ENCODE results near the gene CMSS1. TPM values are rescaled to one million over a fixed set of nuclear protein-coding genes. Genes with fewer than 3 reads are reported as not detected.

The CMSS1 gene
- total RNA-seq, 1 donor from 2014 or later = 41.1 TPM

- Mint-ChIP-seq H3K27me3 (no peaks in the 10 kb centered on the region), H3K4me3 (no peak overlapping the region), H3K27ac (peak overlapping the region; percentile 36), H3K4me1 (peaks cover 49% of the 10 kb centered on the region), H3K9me3 (peaks cover 2% of the 10 kb centered on the region), H3K36me3 (ENCODE audit: low read depth) (peaks cover 2% of the 10 kb centered on the region)
- ChIA-PET CTCF (no interaction called here), POLR2A (interaction anchor here (1.3 kb wide), 1 partner anchor 58 kb away, joined by 4 read pairs; no protein-coding TSS in a partner anchor)
- no peak for DNase-seq
- ATAC-seq (ENCODE audit: low read depth) = no peak
- TF ChIP-seq CTCF (IDR thresholded peaks at IDR 0.05) = no peak
- intact Hi-C loops (cut with micrococcal nuclease) = loop anchor here (2.0 kb wide), 2 partner anchors 36 to 60 kb away; no protein-coding TSS in a partner anchor
Observed at GRCh38 chr3:100104817-100105413, 287.3 kb downstream of the CMSS1 start.

- Mint-ChIP-seq H3K27me3 (no peaks in the 10 kb centered on the region), H3K9me3 (peaks cover 2% of the 10 kb centered on the region), H3K27ac (peak overlapping the region; percentile 36), H3K4me1 (peaks cover 49% of the 10 kb centered on the region), H3K36me3 (ENCODE audit: low read depth) (peaks cover 2% of the 10 kb centered on the region), H3K4me3 (no peak overlapping the region)
- intact Hi-C loops (cut with micrococcal nuclease) = loop anchor here (2.0 kb wide), 2 partner anchors 37 to 61 kb away; no protein-coding TSS in a partner anchor
- POLR2A ChIA-PET = no interaction called here
- TF ChIP-seq CTCF (IDR thresholded peaks at IDR 0.05) = no peak
- CTCF ChIA-PET = interaction anchor here (1.2 kb wide), 1 partner anchor 37 kb away, joined by 3 read pairs; no protein-coding TSS in a partner anchor
- ATAC-seq (ENCODE audit: low read depth) (peak; percentile 37), DNase-seq (no peak)
Observed at GRCh38 chr3:100105501-100105900, 287.8 kb downstream of the CMSS1 start.

GRCh38 chr3:100106094-100106493 lies 288.4 kb downstream of the CMSS1 start:
- ATAC-seq (ENCODE audit: low read depth) = no peak
- peaks cover 2% of the 10 kb centered on the region for H3K9me3 Mint-ChIP-seq
- peak overlapping the region; percentile 36 for H3K27ac Mint-ChIP-seq
- POLR2A ChIA-PET = no interaction called here
- H3K27me3 Mint-ChIP-seq = no peaks in the 10 kb centered on the region
- intact Hi-C loops (cut with micrococcal nuclease) = no loop called here
- no peak for DNase-seq
- H3K4me1 Mint-ChIP-seq = peaks cover 48% of the 10 kb centered on the region
- TF ChIP-seq CTCF (IDR thresholded peaks at IDR 0.05) = no peak
- CTCF ChIA-PET = interaction anchor here (1.2 kb wide), 1 partner anchor 37 kb away, joined by 3 read pairs; no protein-coding TSS in a partner anchor
- H3K4me3 Mint-ChIP-seq = no peak overlapping the region
- peaks cover 1% of the 10 kb centered on the region for H3K36me3 Mint-ChIP-seq (ENCODE audit: low read depth)

GRCh38 chr3:100106531-100107141 lies 289.0 kb downstream of the CMSS1 start:
- peak overlapping the region; percentile 36 for H3K27ac Mint-ChIP-seq
- ChIA-PET CTCF (interaction anchor here (1.2 kb wide), 1 partner anchor 38 kb away, joined by 3 read pairs; no protein-coding TSS in a partner anchor), POLR2A (no interaction called here)
- no peaks in the 10 kb centered on the region for H3K36me3 Mint-ChIP-seq (ENCODE audit: low read depth)
- intact Hi-C loops (cut with micrococcal nuclease) = no loop called here
- DNase-seq (no peak), ATAC-seq (ENCODE audit: low read depth) (no peak)
- no peak overlapping the region for H3K4me3 Mint-ChIP-seq
- no peak for TF ChIP-seq CTCF (IDR thresholded peaks at IDR 0.05)
- no peaks in the 10 kb centered on the region for H3K9me3 Mint-ChIP-seq
- peaks cover 47% of the 10 kb centered on the region for H3K4me1 Mint-ChIP-seq
- H3K27me3 Mint-ChIP-seq = no peaks in the 10 kb centered on the region

- no peaks in the 10 kb centered on the region for H3K9me3 Mint-ChIP-seq
- H3K27me3 Mint-ChIP-seq = no peaks in the 10 kb centered on the region
- POLR2A ChIA-PET = no interaction called here
- H3K36me3 Mint-ChIP-seq (ENCODE audit: low read depth) = no peaks in the 10 kb centered on the region
- no peak overlapping the region for H3K4me3 Mint-ChIP-seq
- ATAC-seq (ENCODE audit: low read depth) (no peak), DNase-seq (no peak)
- H3K27ac Mint-ChIP-seq = no peak overlapping the region
- peaks cover 45% of the 10 kb centered on the region for H3K4me1 Mint-ChIP-seq
- intact Hi-C loops (cut with micrococcal nuclease) = no loop called here
- no peak for TF ChIP-seq CTCF (IDR thresholded peaks at IDR 0.05)
- CTCF ChIA-PET = no interaction called here
Observed at GRCh38 chr3:100107221-100107814, 289.7 kb downstream of the CMSS1 start.

Measured in activated B cell treated with CpG ODN at 0.5 μM for 24 hours (primary cell).